DOHH2 (cell line): ENCODE results near the gene OCIAD2.
"Not testable (repeated sequence)": the region's sequence is repeated elsewhere in the genome, so short reads cannot be mapped to it uniquely, and the experiment has no call there.

Source experiments
- H3F3A ChIP-seq: fragments of 200-600 bp; sonication (generic), shearing (Covaris generic); 2 replicates; pipeline ENCODE4 v1.6.0; 2016; ENCODE audit warnings: antibody characterized with exemption, mild to moderate bottlenecking; ENCODE audit not compliant: control insufficient read depth, insufficient read depth
- H3K27ac ChIP-seq: fragments of 200-600 bp; sonication (generic); 2 replicates; pipeline ENCODE4 v1.5.1; 2014; ENCODE audit warnings: low read depth, mild to moderate bottlenecking, low read length, moderate library complexity
- H3K27me3 ChIP-seq: fragments of 200-600 bp; sonication (generic); 2 replicates; pipeline ENCODE4 v1.6.1; 2014; ENCODE audit warnings: mild to moderate bottlenecking, low read length, mixed read lengths; ENCODE audit not compliant: control insufficient read depth
- H3K36me3 ChIP-seq: fragments of 200-600 bp; sonication (generic); 2 replicates; pipeline ENCODE4 v1.6.1; 2014; ENCODE audit warnings: mild to moderate bottlenecking, low read length, moderate library complexity, mixed read lengths; ENCODE audit not compliant: control insufficient read depth
- H3K4me1 ChIP-seq: fragments of 200-600 bp; sonication (generic); 2 replicates; pipeline ENCODE4 v1.6.1; 2014; ENCODE audit warnings: mild to moderate bottlenecking, low read length, mixed read lengths; ENCODE audit not compliant: control insufficient read depth
- H3K4me2 ChIP-seq: fragments of 200-600 bp; sonication (generic); 2 replicates; pipeline ENCODE4 v1.6.0; 2014; ENCODE audit warnings: mild to moderate bottlenecking, low read length, moderate library complexity
- H3K4me3 ChIP-seq: fragments of 200-600 bp; sonication (generic); 2 replicates; pipeline ENCODE4 v1.5.1; 2014; ENCODE audit warnings: mild to moderate bottlenecking, low read length, mixed read lengths
- H3K79me2 ChIP-seq: fragments of 200-600 bp; sonication (generic); 2 replicates; pipeline ENCODE4 v1.6.1; 2014; ENCODE audit warnings: mild to moderate bottlenecking, low read length, mixed read lengths; ENCODE audit not compliant: control insufficient read depth
- H3K9me2 ChIP-seq: fragments of 200-600 bp; sonication (generic); replicated peaks from 2 replicates; pipeline ENCODE4 v1.6.1; 2014; ENCODE audit warnings: mild to moderate bottlenecking, low read length, mixed read lengths; ENCODE audit not compliant: control insufficient read depth
- H3K9me3 ChIP-seq: fragments of 200-600 bp; sonication (generic); 2 replicates; pipeline ENCODE4 v1.6.1; 2014; ENCODE audit warnings: antibody characterized with exemption, low read length, mixed read lengths; ENCODE audit not compliant: control insufficient read depth, insufficient read depth
- H4K20me1 ChIP-seq: fragments of 200-600 bp; sonication (generic); 2 replicates; pipeline ENCODE4 v1.6.0; 2014; ENCODE audit warnings: low read depth, mild to moderate bottlenecking, antibody characterized with exemption, low read length, moderate library complexity; ENCODE audit not compliant: control insufficient read depth, insufficient read depth
- CTCF ChIP-seq: fragments of 200-600 bp; sonication (generic); IDR thresholded peaks from one replicate; pipeline ENCODE4 v1.5.1; 2014; ENCODE audit warnings: antibody characterized with exemption, mild to moderate bottlenecking, low read depth, low read length; ENCODE audit not compliant: poor library complexity, severe bottlenecking
- EZH2phosphoT487 ChIP-seq: fragments of 200-600 bp; sonication (generic); IDR thresholded peaks from 2 replicates; pipeline ENCODE4 v1.6.1; 2017; ENCODE audit warnings: borderline replicate concordance, mild to moderate bottlenecking, antibody characterized with exemption, low read length, moderate library complexity, mixed read lengths

OCIAD2 gene

GRCh38 chr4:48924416-48924815, 17.8 kb upstream of the OCIAD2 start:
- no peaks in the 10 kb centered on the region for H3K27me3 ChIP-seq
- no peak overlapping the region for H3K27ac ChIP-seq
- TF ChIP-seq EZH2phosphoT487 (no peak), CTCF (no peak)
- no peaks in the 10 kb centered on the region for H3K9me2 ChIP-seq
- H3K79me2 ChIP-seq = no peaks in the 10 kb centered on the region
- H3K36me3 ChIP-seq = no peaks in the 10 kb centered on the region
- no peaks in the 10 kb centered on the region for H4K20me1 ChIP-seq
- H3K4me1 ChIP-seq = no peaks in the 10 kb centered on the region
- no peak overlapping the region for H3K4me3 ChIP-seq
- no peaks in the 10 kb centered on the region for H3F3A ChIP-seq
- no peaks in the 10 kb centered on the region for H3K9me3 ChIP-seq
- H3K4me2 ChIP-seq = no peak overlapping the region

- H3K9me2 ChIP-seq, H3K27ac ChIP-seq, H3K4me2 ChIP-seq, H3K36me3 ChIP-seq, H3K79me2 ChIP-seq, H3K4me3 ChIP-seq, H3F3A ChIP-seq, H4K20me1 ChIP-seq, H3K27me3 ChIP-seq, H3K4me1 ChIP-seq, H3K9me3 ChIP-seq: not testable (repeated sequence)
These were observed 16.5 kb upstream of the OCIAD2 start for GRCh38 chr4:48923065-48923464.

- no peaks in the 10 kb centered on the region for H3K36me3 ChIP-seq
- no peak overlapping the region for H3K27ac ChIP-seq
- no peaks in the 10 kb centered on the region for H3K27me3 ChIP-seq
- no peaks in the 10 kb centered on the region for H4K20me1 ChIP-seq
- no peaks in the 10 kb centered on the region for H3K9me2 ChIP-seq
- no peaks in the 10 kb centered on the region for H3K9me3 ChIP-seq
- TF ChIP-seq EZH2phosphoT487 = no peak
- no peak for TF ChIP-seq CTCF
- no peak overlapping the region for H3K4me3 ChIP-seq
- no peaks in the 10 kb centered on the region for H3K79me2 ChIP-seq
- H3K4me2 ChIP-seq = no peak overlapping the region
- H3K4me1 ChIP-seq = 0 out of 2 replicates have a peak, but pooled peaks cover 3% of the 10 kb centered on the region
- no peaks in the 10 kb centered on the region for H3F3A ChIP-seq
These were observed 7.7 kb upstream of the OCIAD2 start for GRCh38 chr4:48914311-48914710.

- no peaks in the 10 kb centered on the region for H3K36me3 ChIP-seq
- no peaks in the 10 kb centered on the region for H3K27me3 ChIP-seq
- H3K9me2 ChIP-seq = no peaks in the 10 kb centered on the region
- no peak for TF ChIP-seq EZH2phosphoT487
- TF ChIP-seq CTCF = no peak
- no peaks in the 10 kb centered on the region for H4K20me1 ChIP-seq
- H3K79me2 ChIP-seq = no peaks in the 10 kb centered on the region
- 0 out of 2 replicates have a peak, but pooled peaks cover 3% of the 10 kb centered on the region for H3K4me1 ChIP-seq
- no peak overlapping the region for H3K4me2 ChIP-seq
- H3K9me3 ChIP-seq = no peaks in the 10 kb centered on the region
- H3K4me3 ChIP-seq = no peak overlapping the region
- H3K27ac ChIP-seq = no peak overlapping the region
- H3F3A ChIP-seq = no peaks in the 10 kb centered on the region
These were observed 6.8 kb upstream of the OCIAD2 start for GRCh38 chr4:48913346-48913745.
